HepG2 (cell line): ENCODE data around the gene CCDC181. TPM values are rescaled to one million over a fixed set of nuclear protein-coding genes. Genes with fewer than 3 reads are reported as not detected.
A peak's percentile ranks its signal among the peaks of the same experiment; 100 is the strongest.

Experiments used
- BHLHE40 ChIP-seq: IDR thresholded peaks from 2 replicates; pipeline ENCODE4 v1.6.1; 2011; ENCODE audit warnings: low read length, improper control_type of control experiment
- CEBPB ChIP-seq: IDR thresholded peaks from 2 replicates; pipeline ENCODE4 v1.6.1; 2011; ENCODE audit warnings: low read depth, low read length, improper control_type of control experiment, borderline replicate concordance
- CHD4 ChIP-seq: fragments of 200-600 bp; sonication (generic); IDR thresholded peaks from 2 replicates; pipeline ENCODE4 v1.7.0; 2017; ENCODE audit warnings: mild to moderate bottlenecking, low read length, borderline replicate concordance
- CREM ChIP-seq, 2 experiments: sonication (generic) in 1 of 2; formaldehyde crosslinking in 1 of 2; IDR thresholded peaks; 2 replicates each; pipeline versions ENCODE4 v1.4.0 to v1.6.1; 2016 to 2020; ENCODE audit warnings: antibody characterized with exemption in 1 of 2, mild to moderate bottlenecking in 1 of 2, missing genetic modification reagents in 1 of 2
- FOSL2 ChIP-seq: sonication (generic); formaldehyde crosslinking; IDR thresholded peaks from 2 replicates; pipeline ENCODE4 v1.4.0; 2020; ENCODE audit warnings: missing genetic modification reagents
- FOXM1 ChIP-seq: sonication (generic); formaldehyde crosslinking; IDR thresholded peaks from 2 replicates; pipeline ENCODE4 v1.5.0; 2020; ENCODE audit warnings: missing genetic modification reagents
- GABPB1 ChIP-seq: IDR thresholded peaks from 2 replicates; pipeline ENCODE4 v1.6.1; 2016; ENCODE audit warnings: mild to moderate bottlenecking, missing genetic modification reagents, moderate library complexity, missing compliant biosample characterization
- HDAC1 ChIP-seq: sonication (generic); formaldehyde crosslinking; IDR thresholded peaks from 2 replicates; pipeline ENCODE4 v1.5.1; 2020; ENCODE audit warnings: mild to moderate bottlenecking, missing genetic modification reagents
- KDM5A ChIP-seq: fragments of 200-600 bp; sonication (generic); IDR thresholded peaks from 2 replicates; pipeline ENCODE4 v1.7.0; 2018; ENCODE audit warnings: antibody characterized with exemption, mild to moderate bottlenecking, low read length, borderline replicate concordance
- KLF16 ChIP-seq, 2 experiments: sonication (generic) in 1 of 2; formaldehyde crosslinking in 1 of 2; IDR thresholded peaks; 2 replicates each; pipeline versions ENCODE4 v1.6.1 to v1.8.0; 2016 to 2023; ENCODE audit warnings: missing genetic modification reagents in 2 of 2, missing compliant biosample characterization in 1 of 2
- KLF9 ChIP-seq: IDR thresholded peaks from 2 replicates; pipeline ENCODE4 v1.6.1; 2016; ENCODE audit warnings: low read depth
- NR2F6 ChIP-seq, 2 experiments: IDR thresholded peaks; 2 replicates each; pipeline ENCODE4 v1.6.1; 2016; ENCODE audit warnings: antibody characterized with exemption in 1 of 2, mild to moderate bottlenecking in 1 of 2
- REPIN1 ChIP-seq: sonication (generic); formaldehyde crosslinking; IDR thresholded peaks from 2 replicates; pipeline ENCODE4 v1.8.0; 2022; ENCODE audit warnings: missing genetic modification reagents, low read depth, mild to moderate bottlenecking, borderline replicate concordance
- SP1 ChIP-seq, 2 experiments: fragments of 450-650 bp in 1 of 2; sonication (generic) in 1 of 2; formaldehyde crosslinking in 1 of 2; IDR thresholded peaks; 2 replicates each; pipeline versions ENCODE4 v1.4.0 to v1.6.1; 2016 to 2020; ENCODE audit warnings: missing genetic modification reagents in 1 of 2
- ZBTB38 ChIP-seq: sonication (generic); formaldehyde crosslinking; IDR thresholded peaks from 2 replicates; pipeline ENCODE4 v1.5.1; 2020; ENCODE audit warnings: mild to moderate bottlenecking, missing genetic modification reagents
- ZFAT ChIP-seq: sonication (generic); formaldehyde crosslinking; conservative IDR thresholded peaks from 2 replicates; pipeline ENCODE4 v1.8.1; 2023; ENCODE audit warnings: missing genetic modification reagents, inconsistent platforms
- ZFP36L1 ChIP-seq: sonication (generic); formaldehyde crosslinking; IDR thresholded peaks from 2 replicates; pipeline ENCODE4 v1.8.0; 2022; ENCODE audit warnings: mild to moderate bottlenecking, missing genetic modification reagents, moderate library complexity
- ZFX ChIP-seq: sonication (generic); formaldehyde crosslinking; IDR thresholded peaks from 2 replicates; pipeline ENCODE4 v1.4.0; 2020; ENCODE audit warnings: mild to moderate bottlenecking, low read depth, missing genetic modification reagents, moderate library complexity
- ZKSCAN5 ChIP-seq: sonication (generic); formaldehyde crosslinking; IDR thresholded peaks from 2 replicates; pipeline ENCODE4 v1.5.1; 2020; ENCODE audit warnings: mild to moderate bottlenecking, missing genetic modification reagents
- ZNF282 ChIP-seq: fragments of 450-650 bp; IDR thresholded peaks from 2 replicates; pipeline ENCODE4 v1.6.1; 2018; ENCODE audit not compliant: partially characterized antibody
- ZNF34 ChIP-seq: sonication (generic); formaldehyde crosslinking; IDR thresholded peaks from 2 replicates; pipeline ENCODE4 v1.4.0; 2020; ENCODE audit warnings: mild to moderate bottlenecking, missing genetic modification reagents, borderline replicate concordance
- ZNF354B ChIP-seq: sonication (generic); formaldehyde crosslinking; IDR thresholded peaks from 2 replicates; pipeline ENCODE4 v1.8.0; 2022; ENCODE audit warnings: mild to moderate bottlenecking, missing genetic modification reagents
- ZNF382 ChIP-seq: sonication (generic); formaldehyde crosslinking; IDR thresholded peaks from 2 replicates; pipeline ENCODE4 v1.5.0; 2020; ENCODE audit warnings: missing genetic modification reagents, mild to moderate bottlenecking, borderline replicate concordance
- ZNF557 ChIP-seq: sonication (generic); formaldehyde crosslinking; IDR thresholded peaks from 2 replicates; pipeline ENCODE4 v1.4.0; 2020; ENCODE audit warnings: missing genetic modification reagents
- ZNF75D ChIP-seq: sonication (generic); formaldehyde crosslinking; IDR thresholded peaks from 2 replicates; pipeline ENCODE4 v1.8.1; 2023; ENCODE audit warnings: missing genetic modification reagents, mild to moderate bottlenecking, borderline replicate concordance
- polyA plus RNA-seq, 8 experiments: library from polyadenylated mRNA; depleted of rRNA in 3 of 8; stranded (reverse) in 7 of 8; unstranded in 1 of 8; fragments of >200 nt; fragmentation: Illumina TruSeq in 4 of 8; extraction: Trizol in 4 of 8; gene quantifications; 2 replicates each; pipeline versions ENCODE4 v1.2.1 to v1.2.3, GENCODE V29; 2011 to 2016; ENCODE audit warnings: low read depth in 4 of 8, missing spikeins in 1 of 8, mixed read lengths in 1 of 8; ENCODE audit not compliant: insufficient read depth in 1 of 8
- total RNA-seq, 5 experiments: library from RNA; depleted of rRNA; stranded (reverse); fragments of >200 nt; fragmentation: Illumina TruSeq; extraction: Trizol; gene quantifications; 2 replicates each; pipeline ENCODE4 v1.2.3, GENCODE V29; 2016; ENCODE audit warnings: low read depth in 1 of 5
- TF ChIP-seq, protein P1 (sequence below): IDR thresholded peaks from 2 replicates; pipeline ENCODE4 v1.4.0; 2020; ENCODE audit warnings: mild to moderate bottlenecking, missing genetic modification reagents
- TF ChIP-seq, protein P2 (sequence below): sonication (generic); formaldehyde crosslinking; IDR thresholded peaks from 2 replicates; pipeline ENCODE4 v1.8.1; 2023; ENCODE audit warnings: missing genetic modification reagents, inconsistent platforms, borderline replicate concordance

Gene CCDC181
- total and polyA plus RNA-seq, 2 of the 13 experiments (the other 11 are each of a cell fraction or from before 2014, with no cell fraction given): 0.07 TPM; not detected in 1

GRCh38 chr1:169367686-169368405 lies 59.4 kb downstream of the CCDC181 start, which contains the start of the genes BLZF1 and NME7 (continued):
- TF ChIP-seq ZNF382 (CRISPR knock-in tag) (no peak), KLF9 (CRISPR knock-in tag) (no peak), REPIN1 (CRISPR knock-in tag) (peak; percentile 63; the same call in 1 of the 2 replicates), ZNF34 (CRISPR knock-in tag) (no peak), ZNF282 (no peak), GABPB1 (peak; percentile 93), BHLHE40 (0 out of 2 replicates have a peak, but pooled peaks have one; percentile 42), HDAC1 (CRISPR knock-in tag) (peak; percentile 78), ZFAT (no peak), FOSL2 (peak; percentile 40; the same call in 1 of the 2 replicates), SP1 (IDR thresholded peaks at IDR 0.05) (no peak), SP1 (CRISPR knock-in tag; IDR thresholded peaks at IDR 0.05) (peak; percentile 83), FOXM1 (CRISPR knock-in tag) (no peak), CREM (IDR thresholded peaks at IDR 0.05) (peak; percentile 91), CREM (CRISPR knock-in tag; IDR thresholded peaks at IDR 0.05) (no peak), ZNF557 (CRISPR knock-in tag) (no peak), ZFP36L1 (CRISPR knock-in tag) (no peak), KDM5A (peak; percentile 89; the same call in 1 of the 2 replicates), ZFX (CRISPR knock-in tag) (no peak), ZNF354B (CRISPR knock-in tag) (no peak), CEBPB (no peak), KLF16 (CRISPR knock-in tag; IDR thresholded peaks at IDR 0.05) (peak in 1 of 2 experiments; percentile 34; a peak in 1 of 4 replicates), ZKSCAN5 (no peak), ZBTB38 (no peak), ZNF75D (CRISPR knock-in tag) (no peak), NR2F6 (IDR thresholded peaks at IDR 0.05) (no peak), NR2F6 (CRISPR knock-in tag; IDR thresholded peaks at IDR 0.05) (peak; percentile 12; the same call in 1 of the 2 replicates), CHD4 (no peak)
- TF ChIP-seq, protein P1, sequence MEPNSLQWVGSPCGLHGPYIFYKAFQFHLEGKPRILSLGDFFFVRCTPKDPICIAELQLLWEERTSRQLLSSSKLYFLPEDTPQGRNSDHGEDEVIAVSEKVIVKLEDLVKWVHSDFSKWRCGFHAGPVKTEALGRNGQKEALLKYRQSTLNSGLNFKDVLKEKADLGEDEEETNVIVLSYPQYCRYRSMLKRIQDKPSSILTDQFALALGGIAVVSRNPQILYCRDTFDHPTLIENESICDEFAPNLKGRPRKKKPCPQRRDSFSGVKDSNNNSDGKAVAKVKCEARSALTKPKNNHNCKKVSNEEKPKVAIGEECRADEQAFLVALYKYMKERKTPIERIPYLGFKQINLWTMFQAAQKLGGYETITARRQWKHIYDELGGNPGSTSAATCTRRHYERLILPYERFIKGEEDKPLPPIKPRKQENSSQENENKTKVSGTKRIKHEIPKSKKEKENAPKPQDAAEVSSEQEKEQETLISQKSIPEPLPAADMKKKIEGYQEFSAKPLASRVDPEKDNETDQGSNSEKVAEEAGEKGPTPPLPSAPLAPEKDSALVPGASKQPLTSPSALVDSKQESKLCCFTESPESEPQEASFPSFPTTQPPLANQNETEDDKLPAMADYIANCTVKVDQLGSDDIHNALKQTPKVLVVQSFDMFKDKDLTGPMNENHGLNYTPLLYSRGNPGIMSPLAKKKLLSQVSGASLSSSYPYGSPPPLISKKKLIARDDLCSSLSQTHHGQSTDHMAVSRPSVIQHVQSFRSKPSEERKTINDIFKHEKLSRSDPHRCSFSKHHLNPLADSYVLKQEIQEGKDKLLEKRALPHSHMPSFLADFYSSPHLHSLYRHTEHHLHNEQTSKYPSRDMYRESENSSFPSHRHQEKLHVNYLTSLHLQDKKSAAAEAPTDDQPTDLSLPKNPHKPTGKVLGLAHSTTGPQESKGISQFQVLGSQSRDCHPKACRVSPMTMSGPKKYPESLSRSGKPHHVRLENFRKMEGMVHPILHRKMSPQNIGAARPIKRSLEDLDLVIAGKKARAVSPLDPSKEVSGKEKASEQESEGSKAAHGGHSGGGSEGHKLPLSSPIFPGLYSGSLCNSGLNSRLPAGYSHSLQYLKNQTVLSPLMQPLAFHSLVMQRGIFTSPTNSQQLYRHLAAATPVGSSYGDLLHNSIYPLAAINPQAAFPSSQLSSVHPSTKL (CRISPR knock-in tag): no peak
- TF ChIP-seq, protein P2, sequence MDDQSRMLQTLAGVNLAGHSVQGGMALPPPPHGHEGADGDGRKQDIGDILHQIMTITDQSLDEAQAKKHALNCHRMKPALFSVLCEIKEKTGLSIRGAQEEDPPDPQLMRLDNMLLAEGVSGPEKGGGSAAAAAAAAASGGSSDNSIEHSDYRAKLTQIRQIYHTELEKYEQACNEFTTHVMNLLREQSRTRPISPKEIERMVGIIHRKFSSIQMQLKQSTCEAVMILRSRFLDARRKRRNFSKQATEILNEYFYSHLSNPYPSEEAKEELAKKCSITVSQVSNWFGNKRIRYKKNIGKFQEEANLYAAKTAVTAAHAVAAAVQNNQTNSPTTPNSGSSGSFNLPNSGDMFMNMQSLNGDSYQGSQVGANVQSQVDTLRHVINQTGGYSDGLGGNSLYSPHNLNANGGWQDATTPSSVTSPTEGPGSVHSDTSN (CRISPR knock-in tag): no peak
